SK-N-SH treated with all-trans-retinoic acid at 6 μM for 48 hours (cell line): ENCODE data around the gene CCDC54.

Experiments
- ARNTL ChIP-seq: fragments of 450-650 bp; formaldehyde crosslinking; IDR thresholded peaks from 2 replicates; pipeline ENCODE4 v1.5.0; 2020; ENCODE audit warnings: low read depth, mild to moderate bottlenecking, moderate library complexity, borderline replicate concordance
- BACH2 ChIP-seq: fragments of 250-450 bp; sonication (Bioruptor Pico); IDR thresholded peaks from 2 replicates; pipeline ENCODE4 v1.9.0; 2021; ENCODE audit warnings: mild to moderate bottlenecking, borderline replicate concordance
- GLIS3 ChIP-seq: fragments of 250-450 bp; sonication (Bioruptor Pico); IDR thresholded peaks from 2 replicates; pipeline ENCODE4 v1.5.0; 2020; ENCODE audit warnings: mild to moderate bottlenecking, moderate library complexity
- ISL1 ChIP-seq: fragments of 250-450 bp; sonication (Bioruptor Pico); IDR thresholded peaks from 2 replicates; pipeline ENCODE4 v2.1.2; 2022; ENCODE audit warnings: mild to moderate bottlenecking, moderate library complexity
- RARB ChIP-seq: fragments of 250-450 bp; sonication (Bioruptor Pico); IDR thresholded peaks from 2 replicates; pipeline ENCODE4 v1.8.0; 2021; ENCODE audit warnings: mild to moderate bottlenecking, moderate library complexity
- TCF4 ChIP-seq: fragments of 250-450 bp; sonication (Bioruptor Pico); IDR thresholded peaks from 2 replicates; pipeline ENCODE4 v1.8.0; 2021; ENCODE audit warnings: mild to moderate bottlenecking, moderate library complexity, borderline replicate concordance
- ZNF70 ChIP-seq: fragments of 450-650 bp; formaldehyde crosslinking; IDR thresholded peaks from 2 replicates; pipeline ENCODE4 v1.5.0; 2020; ENCODE audit warnings: mild to moderate bottlenecking, moderate library complexity
- TF ChIP-seq, protein P1 (sequence below): fragments of 250-450 bp; sonication (Bioruptor Pico); IDR thresholded peaks from 2 replicates; pipeline ENCODE4 v1.8.0; 2021; ENCODE audit warnings: low read depth, mild to moderate bottlenecking, moderate library complexity, borderline replicate concordance
- TF ChIP-seq, protein P2 (sequence below): fragments of 250-450 bp; sonication (Bioruptor Pico); IDR thresholded peaks from 2 replicates; pipeline ENCODE4 v1.5.1; 2021; ENCODE audit warnings: mild to moderate bottlenecking, moderate library complexity
- TF ChIP-seq, protein P3 (sequence below): fragments of 250-450 bp; sonication (Bioruptor Pico); IDR thresholded peaks from 2 replicates; pipeline ENCODE4 v1.8.0; 2020; ENCODE audit warnings: mild to moderate bottlenecking, moderate library complexity, borderline replicate concordance

DNA sequence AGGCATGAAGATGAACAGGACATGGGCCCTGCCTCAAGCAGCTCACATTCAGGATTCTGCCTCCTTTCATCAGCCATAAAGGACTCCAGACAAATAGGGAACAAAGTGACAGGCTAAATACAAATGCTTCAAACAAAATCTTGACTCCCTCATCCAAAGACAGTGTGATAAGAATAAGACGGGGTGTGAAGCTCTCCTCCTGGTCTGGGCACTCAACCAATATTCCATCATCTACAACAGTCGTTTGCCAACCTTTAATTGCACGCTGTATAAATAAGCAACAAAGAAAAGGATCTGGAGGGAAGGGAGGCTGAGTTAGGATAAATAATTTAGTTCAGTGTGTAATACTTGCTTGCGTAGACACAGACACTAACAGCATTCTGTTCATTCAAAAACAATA is 5.4 kb downstream of the CCDC54 start:
- no peak for TF ChIP-seq ARNTL (CRISPR knock-in tag)
- TF ChIP-seq, protein P1, sequence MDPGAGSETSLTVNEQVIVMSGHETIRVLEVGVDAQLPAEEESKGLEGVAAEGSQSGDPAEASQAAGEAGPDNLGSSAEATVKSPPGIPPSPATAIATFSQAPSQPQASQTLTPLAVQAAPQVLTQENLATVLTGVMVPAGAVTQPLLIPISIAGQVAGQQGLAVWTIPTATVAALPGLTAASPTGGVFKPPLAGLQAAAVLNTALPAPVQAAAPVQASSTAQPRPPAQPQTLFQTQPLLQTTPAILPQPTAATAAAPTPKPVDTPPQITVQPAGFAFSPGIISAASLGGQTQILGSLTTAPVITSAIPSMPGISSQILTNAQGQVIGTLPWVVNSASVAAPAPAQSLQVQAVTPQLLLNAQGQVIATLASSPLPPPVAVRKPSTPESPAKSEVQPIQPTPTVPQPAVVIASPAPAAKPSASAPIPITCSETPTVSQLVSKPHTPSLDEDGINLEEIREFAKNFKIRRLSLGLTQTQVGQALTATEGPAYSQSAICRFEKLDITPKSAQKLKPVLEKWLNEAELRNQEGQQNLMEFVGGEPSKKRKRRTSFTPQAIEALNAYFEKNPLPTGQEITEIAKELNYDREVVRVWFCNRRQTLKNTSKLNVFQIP (CRISPR knock-in tag): no peak
- no peak for TF ChIP-seq RARB (CRISPR knock-in tag)
- TF ChIP-seq TCF4 (CRISPR knock-in tag): no peak
- no peak for TF ChIP-seq ISL1 (CRISPR knock-in tag)
- no peak for TF ChIP-seq GLIS3 (CRISPR knock-in tag)
- TF ChIP-seq, protein P2, sequence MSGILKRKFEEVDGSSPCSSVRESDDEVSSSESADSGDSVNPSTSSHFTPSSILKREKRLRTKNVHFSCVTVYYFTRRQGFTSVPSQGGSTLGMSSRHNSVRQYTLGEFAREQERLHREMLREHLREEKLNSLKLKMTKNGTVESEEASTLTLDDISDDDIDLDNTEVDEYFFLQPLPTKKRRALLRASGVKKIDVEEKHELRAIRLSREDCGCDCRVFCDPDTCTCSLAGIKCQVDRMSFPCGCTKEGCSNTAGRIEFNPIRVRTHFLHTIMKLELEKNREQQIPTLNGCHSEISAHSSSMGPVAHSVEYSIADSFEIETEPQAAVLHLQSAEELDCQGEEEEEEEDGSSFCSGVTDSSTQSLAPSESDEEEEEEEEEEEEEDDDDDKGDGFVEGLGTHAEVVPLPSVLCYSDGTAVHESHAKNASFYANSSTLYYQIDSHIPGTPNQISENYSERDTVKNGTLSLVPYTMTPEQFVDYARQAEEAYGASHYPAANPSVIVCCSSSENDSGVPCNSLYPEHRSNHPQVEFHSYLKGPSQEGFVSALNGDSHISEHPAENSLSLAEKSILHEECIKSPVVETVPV (CRISPR knock-in tag): no peak
- no peak for TF ChIP-seq ZNF70 (CRISPR knock-in tag)
- TF ChIP-seq, protein P3, sequence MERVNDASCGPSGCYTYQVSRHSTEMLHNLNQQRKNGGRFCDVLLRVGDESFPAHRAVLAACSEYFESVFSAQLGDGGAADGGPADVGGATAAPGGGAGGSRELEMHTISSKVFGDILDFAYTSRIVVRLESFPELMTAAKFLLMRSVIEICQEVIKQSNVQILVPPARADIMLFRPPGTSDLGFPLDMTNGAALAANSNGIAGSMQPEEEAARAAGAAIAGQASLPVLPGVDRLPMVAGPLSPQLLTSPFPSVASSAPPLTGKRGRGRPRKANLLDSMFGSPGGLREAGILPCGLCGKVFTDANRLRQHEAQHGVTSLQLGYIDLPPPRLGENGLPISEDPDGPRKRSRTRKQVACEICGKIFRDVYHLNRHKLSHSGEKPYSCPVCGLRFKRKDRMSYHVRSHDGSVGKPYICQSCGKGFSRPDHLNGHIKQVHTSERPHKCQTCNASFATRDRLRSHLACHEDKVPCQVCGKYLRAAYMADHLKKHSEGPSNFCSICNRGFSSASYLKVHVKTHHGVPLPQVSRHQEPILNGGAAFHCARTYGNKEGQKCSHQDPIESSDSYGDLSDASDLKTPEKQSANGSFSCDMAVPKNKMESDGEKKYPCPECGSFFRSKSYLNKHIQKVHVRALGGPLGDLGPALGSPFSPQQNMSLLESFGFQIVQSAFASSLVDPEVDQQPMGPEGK: no peak
- no peak for TF ChIP-seq BACH2
